Keratinocyte (primary cell): Measurements from ENCODE around the gene RNF4.

Experiments
- CTCF ChIP-seq, 3 experiments: IDR thresholded peaks in 1 of 3; conservative IDR thresholded peaks in 1 of 3; optimal IDR thresholded peaks in 1 of 3; 2 replicates in 2 of 3; 3 replicates in 1 of 3; pipeline versions ENCODE3 to v1.5.1; 2011; ENCODE audit warnings: low read length in 3 of 3, mild to moderate bottlenecking in 3 of 3, moderate library complexity in 2 of 3, control low read depth in 1 of 3, inconsistent platforms in 1 of 3; ENCODE audit not compliant: insufficient read depth in 2 of 3; ENCODE audit errors: extremely low read depth in 1 of 3
- EZH2 ChIP-seq: IDR thresholded peaks from one replicate; pipeline ENCODE4 v1.6.1; 2012; ENCODE audit warnings: inconsistent platforms, mild to moderate bottlenecking, low read length, moderate library complexity

- TF ChIP-seq CTCF (optimal IDR thresholded peaks at IDR 0.05 in 1 of 3, IDR thresholded peaks at IDR 0.05 in 1 of 3, conservative IDR thresholded peaks at IDR 0.05 in 1 of 3; ENCODE audit: extremely low read depth in 1 of 3, insufficient read depth in 2 of 3, low read length in 3 of 3) (no peak), EZH2 (no peak)
These were observed 89.4 kb downstream of the RNF4 start for GRCh38 chr4:2558301-2558700.
